GM21528 (cell line): Measurements from ENCODE around the gene DNAJC4.

ENCODE experiments used
- ATAC-seq: cut with Tn5 transposase; IDR thresholded peaks from one replicate; pipeline ENCODE4 v1.9.1; 2021; ENCODE audit warnings: mild to moderate bottlenecking, moderate library complexity; ENCODE audit not compliant: unreplicated experiment, low FRiP score

Gene DNAJC4

DNA sequence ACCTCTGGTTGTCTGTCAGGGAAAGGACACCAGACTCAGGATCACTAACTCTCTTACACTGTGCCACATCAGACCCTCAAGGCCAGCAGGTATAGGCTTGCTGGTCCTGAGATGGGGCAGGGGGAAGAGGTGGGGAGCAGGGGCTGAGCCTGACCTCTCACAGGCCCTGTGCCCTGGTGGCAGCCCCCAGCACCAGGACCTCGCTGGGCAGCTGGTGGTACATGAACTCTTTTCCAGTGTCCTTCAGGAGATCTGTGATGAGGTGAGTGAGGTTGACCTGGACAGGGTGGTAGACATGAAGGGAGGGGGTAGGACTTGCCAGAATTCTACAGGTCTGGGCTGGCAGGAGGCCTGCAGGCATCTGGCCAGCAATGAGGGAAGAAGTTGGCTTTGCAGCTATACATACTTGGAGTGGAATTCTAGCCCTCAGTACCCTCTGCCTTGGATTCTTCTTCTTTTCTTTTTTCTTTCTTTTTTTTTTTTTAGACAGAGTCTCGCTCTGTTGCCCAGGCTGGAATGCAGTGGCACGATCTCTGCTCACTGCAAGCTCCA, 2.9 kb upstream of the DNAJC4 start:
- ATAC-seq, result no peak

DNA sequence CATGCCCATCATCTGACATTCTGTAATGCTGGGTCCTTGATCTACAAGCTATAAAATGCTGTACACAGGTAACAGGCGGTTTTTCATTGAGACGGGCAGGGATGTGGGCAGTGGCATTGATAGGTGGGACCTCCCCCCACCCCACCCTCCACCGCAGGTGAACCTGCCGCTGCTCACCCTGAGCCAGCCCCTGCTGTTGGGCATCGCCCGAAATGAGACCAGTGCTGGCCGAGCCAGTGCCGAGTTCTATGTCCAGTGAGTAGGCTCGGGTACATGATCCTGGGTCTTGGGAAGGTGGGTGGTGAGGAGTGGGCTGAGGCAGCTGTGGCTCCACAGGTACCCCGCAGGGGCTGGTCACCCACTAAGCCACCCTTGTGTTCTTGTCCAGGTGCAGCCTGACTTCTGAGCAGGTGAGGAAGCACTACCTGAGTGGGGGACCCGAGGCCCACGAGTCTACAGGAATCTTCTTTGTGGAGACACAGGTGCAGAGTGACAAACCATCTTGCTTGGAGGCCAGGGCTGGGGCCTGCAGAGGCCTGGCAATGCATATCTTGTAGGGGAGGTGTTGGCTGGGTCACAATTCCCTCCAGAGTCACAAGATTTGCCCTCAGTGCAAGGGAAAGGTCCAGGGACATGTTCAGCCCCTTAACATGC, 1.1 kb upstream of the DNAJC4 start:
- ATAC-seq, result no peak

DNA sequence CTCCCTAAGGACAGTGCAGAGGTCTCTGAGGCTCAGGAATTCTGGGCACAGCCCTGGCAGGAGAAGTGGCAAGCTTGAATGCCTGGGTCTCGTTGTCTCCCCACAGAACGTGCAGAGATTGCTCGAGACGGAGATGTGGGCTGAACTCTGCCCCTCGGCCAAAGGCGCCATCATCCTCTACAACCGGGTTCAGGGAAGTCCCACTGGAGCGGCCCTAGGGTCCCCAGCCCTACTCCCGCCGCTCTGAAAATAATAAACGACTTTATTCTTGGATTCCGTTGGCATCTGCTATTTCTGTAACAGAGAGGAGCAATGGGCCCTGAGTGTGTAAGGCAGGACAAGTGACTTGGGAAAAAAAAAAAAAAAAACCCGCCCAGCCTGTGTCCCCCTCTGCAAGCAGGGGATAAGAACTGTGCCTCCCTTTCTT, 591 bp upstream of the DNAJC4 start:
- ATAC-seq, result no peak

DNA sequence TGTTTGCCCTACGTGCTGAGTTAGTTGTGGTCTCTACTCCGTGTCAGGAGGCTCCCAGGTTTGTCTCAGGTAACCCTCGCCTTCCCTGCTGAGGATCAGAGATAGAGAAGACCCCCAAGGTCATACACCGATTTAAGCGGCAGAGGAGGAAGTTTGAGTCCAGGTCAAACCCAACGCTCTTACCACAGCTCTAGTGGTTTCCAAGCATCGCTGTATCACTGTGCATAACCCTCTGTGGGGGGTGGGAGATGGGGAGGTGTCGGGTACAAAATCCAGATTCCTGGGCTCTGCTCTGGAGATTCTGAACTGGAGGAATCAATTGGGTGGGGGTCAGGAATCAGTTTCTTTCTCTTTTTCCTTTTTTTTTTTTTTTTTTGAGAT, 627 bp downstream of the DNAJC4 start:
- ATAC-seq, result no peak

DNA sequence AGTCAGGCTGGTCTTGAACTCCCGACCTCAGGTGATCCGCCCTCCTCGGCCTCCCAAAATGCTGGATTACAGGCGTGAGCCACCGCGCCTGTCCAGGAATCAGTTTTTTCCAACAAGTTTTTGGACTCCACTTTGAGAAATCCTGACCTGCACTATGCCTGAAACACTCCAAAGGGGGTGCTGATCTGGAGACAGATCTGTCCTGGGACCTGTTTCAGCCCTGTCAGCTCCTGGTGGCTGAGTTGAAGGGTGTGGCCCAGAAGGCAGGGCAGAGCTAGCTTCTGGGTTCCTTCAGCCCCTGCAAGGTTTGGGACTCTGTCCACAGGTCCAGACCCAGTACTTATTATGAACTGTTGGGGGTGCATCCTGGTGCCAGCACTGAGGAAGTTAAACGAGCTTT, 1.2 kb downstream of the DNAJC4 start:
- no peak for ATAC-seq

DNA sequence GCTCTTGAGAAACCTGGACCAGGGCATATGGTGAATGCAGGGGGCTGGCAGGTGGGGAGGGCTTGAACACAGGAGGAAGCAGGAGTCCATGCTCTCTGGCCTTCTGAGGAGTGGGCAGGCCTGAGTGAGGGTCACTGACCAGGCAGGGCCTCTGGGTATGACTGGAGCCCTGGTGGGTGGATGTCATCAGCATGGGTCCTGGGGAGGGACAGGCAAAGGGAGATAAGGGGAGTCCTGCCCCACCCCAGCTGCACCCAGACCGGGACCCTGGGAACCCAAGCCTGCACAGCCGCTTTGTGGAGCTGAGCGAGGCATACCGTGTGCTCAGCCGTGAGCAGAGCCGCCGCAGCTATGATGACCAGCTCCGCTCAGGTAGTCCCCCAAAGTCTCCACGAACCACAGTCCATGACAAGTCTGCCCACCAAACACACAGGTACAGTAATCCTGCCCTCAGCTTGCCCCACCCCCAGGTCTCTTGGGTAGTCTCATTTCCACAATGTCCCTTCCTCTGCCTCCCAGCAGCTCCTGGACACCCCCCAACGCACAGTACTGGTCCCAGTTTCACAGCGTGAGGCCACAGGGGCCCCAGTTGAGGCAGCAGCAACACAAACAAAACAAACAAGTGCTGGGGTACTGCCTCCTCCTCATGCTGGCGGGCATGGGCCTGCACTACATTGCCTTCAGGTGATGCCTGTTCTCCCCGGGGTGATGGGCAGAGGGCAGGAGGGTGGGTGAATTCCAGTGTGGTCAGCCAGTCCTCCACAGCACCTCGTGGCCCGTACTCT, 2.0 kb downstream of the DNAJC4 start:
- ATAC-seq, result no peak

DNA sequence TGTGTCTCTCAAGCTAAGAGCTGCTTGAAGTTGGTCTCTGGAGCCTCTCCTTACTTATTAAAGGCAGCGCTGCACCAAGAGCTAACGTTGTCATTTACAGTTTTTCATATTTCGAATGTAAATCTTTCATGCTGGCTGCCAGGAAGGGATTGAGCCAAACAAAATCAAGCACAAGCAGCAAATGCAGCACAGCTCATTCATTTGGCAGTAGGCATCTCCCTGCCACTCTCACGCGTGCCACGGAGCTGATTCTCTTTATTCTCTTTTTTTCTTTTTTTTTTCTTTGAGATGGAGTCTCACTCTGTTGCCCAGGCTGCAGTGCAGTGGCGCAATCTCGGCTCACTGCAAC, 2.6 kb downstream of the DNAJC4 start:
- no peak for ATAC-seq

DNA sequence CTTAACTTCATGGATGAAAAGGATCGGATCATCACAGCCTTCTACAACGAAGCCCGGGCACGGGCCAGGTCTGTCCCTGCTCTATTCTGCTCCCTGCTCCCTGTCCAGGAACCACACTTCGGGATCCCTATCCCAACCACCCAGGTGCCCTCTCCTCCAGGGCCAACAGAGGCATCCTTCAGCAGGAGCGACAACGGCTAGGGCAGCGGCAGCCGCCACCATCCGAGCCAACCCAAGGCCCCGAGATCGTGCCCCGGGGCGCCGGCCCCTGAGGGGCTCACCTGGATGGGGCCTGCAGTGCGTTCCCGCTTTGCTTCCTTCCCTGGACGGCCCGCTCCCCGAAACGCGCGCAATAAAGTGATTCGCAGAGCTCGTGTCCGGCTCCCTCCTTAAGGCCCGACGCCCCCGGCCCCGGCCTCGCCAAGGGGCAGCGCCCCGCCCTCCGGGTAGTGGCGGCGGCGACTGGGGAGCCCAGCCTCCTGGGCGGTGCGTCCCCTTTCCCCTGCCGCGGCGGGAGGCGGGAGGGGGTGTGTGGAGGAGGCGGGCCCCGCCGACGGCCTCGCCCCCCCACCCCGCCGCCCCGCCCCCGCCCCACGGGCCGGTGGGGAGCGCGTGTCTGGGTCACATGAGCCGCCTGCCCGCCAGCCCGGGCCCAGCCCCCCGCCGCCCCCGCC, 3.7 kb downstream of the DNAJC4 start, which contains the start of gene VEGFB:
Gene VEGFB, plus strand, starts transcription at position 672 of the 674 bp plus-strand sequence. CDS start 250 bp downstream, outside the sequence.
- ATAC-seq, result no peak

DNA sequence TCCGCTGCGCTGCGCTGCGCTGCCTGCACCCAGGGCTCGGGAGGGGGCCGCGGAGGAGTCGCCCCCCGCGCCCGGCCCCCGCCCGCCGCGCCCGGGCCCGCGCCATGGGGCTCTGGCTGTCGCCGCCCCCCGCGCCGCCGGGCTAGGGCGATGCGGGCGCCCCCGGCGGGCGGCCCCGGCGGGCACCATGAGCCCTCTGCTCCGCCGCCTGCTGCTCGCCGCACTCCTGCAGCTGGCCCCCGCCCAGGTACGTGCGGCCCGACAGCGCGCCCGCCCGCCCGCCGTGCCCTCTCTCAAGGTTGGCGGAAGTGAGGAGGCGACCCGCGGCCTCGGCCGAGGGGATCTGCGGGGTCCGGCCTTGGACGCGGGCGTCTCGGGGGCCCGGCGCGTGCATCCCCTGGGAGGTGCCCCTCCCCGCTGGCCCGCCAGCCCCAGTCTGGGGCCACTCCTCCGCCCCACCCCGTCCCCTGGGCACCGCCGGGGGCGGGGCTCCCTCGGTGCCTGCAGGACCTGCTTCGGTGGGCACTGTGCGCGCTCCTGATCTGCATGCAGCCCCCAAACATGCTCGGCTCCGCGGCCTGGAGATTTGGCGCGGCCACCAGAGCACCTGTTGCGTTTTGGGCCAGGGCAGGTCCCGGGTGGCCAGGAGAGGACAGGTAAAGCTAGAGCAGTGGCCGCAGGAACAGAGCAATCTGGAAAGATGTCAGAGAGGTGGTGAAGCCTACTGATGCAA, 4.5 kb downstream of the DNAJC4 start:
- ATAC-seq, result no peak

DNA sequence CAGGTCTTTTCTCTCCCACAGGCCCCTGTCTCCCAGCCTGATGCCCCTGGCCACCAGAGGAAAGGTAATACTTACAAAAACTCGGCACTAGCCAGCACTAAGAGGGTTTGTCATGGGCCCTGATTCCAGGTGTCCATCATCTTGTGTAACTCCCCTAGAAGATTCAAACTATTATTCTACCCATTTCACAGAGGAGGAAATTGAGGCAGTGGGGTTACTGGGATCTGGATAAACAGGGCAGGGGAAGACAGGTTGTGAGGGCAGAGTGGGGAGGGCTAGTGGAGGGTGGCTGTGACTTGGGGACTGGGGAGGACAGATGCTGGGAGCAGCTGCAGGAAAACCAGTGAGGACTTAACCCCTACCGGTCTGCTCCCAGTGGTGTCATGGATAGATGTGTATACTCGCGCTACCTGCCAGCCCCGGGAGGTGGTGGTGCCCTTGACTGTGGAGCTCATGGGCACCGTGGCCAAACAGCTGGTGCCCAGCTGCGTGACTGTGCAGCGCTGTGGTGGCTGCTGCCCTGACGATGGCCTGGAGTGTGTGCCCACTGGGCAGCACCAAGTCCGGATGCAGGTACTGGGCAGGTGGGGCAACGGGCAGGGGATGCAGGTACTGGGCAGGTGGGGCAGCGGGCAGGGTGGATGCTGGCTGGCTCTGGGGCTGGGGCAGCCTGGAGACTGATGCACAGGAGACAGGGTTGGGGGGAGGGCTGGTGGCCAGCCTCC, 5.3 kb downstream of the DNAJC4 start:
- ATAC-seq, result no peak

DNA sequence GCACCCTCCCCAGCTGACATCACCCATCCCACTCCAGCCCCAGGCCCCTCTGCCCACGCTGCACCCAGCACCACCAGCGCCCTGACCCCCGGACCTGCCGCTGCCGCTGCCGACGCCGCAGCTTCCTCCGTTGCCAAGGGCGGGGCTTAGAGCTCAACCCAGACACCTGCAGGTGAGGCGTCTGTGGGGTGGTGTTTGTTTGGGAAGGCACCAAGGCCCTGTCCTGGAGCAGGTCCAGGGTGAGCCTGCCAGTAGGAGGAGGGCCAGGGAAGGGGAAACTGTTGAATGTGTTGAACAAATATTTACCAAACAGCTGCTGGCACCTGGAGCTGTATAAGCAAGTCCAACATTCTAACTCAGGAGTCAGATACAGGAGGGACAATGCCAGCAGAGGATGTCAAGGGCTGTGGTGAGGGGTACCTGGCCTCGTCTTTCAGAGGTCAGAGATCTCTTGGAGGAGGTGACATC, 7.2 kb downstream of the DNAJC4 start:
- no peak for ATAC-seq

DNA sequence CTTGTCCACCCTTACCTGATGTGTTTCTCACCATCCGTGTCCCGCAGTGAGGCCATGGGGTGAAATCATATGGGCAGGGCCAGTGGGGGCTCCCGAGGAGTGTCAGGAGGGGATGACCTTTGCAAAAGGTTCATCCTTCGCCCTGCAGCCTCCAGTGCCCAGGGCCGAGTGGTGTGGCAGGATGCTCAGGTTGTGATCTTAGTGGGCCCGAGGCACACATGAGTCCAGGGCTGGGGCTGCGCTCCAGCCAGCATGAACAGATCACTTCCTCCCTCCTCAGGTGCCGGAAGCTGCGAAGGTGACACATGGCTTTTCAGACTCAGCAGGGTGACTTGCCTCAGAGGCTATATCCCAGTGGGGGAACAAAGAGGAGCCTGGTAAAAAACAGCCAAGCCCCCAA, 7.7 kb downstream of the DNAJC4 start:
- ATAC-seq, result no peak

DNA sequence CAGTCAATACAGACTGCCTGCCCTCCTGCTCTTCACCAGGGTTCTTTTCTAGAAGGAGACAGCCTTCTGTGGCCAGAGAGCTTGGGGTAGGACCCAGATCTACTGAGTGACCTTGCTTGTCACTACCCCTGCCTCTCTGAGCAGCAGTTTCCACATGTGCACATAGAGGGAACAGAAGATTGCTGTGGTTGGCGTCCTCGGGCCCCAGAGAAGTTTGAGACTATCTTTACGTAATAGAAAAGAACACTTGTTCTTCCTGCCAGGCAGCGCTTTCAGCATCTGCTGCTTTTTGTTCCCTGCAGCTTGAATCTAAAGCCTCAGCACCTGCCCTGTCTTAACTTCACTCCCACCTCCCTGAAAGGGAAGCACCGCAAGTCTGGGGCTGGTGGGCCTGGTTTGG, 8.7 kb downstream of the DNAJC4 start:
- no peak for ATAC-seq

DNA sequence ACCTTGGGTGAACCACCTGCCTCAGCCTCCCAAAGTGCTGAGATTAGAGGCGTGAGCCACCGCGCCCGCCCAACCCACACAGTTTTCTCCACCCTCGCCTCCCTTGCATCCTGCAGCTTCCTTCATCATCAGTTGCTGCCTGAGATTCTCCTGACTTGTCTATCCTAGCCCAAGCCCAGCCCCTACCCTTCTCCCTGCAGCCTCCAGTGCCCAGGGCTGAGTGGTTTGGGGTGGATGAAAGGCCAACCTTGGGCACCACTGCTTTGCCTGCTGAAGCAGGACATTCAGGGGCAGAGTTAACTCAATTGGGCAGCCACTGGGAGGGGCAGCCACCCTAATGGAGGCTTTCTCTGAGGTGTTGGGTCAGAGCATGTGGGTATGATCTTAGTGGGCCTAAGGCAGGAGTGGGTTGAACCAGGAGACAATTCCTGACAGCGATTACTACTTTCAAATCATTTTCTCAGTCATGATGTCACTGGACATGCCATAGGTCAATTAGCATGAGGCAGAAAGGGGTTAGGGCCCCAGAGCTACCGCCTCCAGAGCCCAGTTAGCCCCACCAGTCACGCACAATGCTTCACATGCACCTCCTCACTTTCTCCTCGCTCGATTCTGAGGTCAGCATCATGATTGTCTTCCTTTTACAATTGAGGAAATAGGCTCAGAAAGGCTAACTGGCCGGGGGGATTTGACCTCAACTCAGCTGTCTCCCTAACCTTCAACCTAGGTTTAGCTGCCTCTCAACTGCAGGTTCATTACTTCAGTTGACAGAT, 9.5 kb downstream of the DNAJC4 start:
- no peak for ATAC-seq

DNA sequence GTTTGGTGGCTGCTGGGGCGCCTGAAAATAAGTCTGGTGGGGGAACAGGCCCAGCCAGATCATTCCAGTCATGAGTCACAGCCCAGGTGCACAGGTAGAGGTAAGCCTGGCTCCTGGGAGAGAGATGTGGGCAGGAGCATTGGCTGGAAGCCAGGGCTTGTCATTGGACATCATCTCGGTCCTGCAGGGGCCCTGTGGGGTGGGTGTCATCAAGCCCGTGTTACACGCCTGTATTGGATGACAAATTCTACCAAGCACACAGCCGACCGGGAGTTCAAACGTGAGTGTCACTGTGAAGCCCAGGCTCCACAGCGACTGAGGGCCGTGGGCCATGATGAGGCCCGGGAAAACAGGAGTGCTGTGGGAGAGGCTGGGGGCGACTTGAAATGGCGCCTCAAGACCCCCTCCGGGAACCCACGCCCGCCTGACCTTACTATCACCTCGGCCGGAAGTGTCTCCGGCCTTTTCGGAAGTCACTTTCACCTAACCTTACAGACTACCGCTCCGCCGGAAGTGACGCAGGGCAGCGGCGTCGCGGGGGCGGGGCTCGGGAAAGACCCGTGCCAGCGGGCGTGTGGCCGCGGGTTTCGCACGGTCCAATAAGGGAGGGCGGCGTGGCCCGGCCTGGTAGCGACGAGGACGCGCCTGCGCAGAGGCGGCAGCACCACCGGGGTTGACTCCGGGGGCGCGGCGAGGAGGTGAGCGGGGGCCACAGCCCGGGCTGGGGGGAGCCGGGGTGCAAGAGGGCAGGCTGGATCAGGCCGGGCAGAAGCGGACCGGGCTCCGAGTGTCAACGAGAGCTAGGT, 10.3 kb downstream of the DNAJC4 start, which contains the start of gene FKBP2:
Gene FKBP2, plus strand, starts transcription at position 661 of the 806 bp plus-strand sequence. CDS start 1,293 bp downstream, outside the sequence.
- peak; percentile 49 for ATAC-seq

DNA sequence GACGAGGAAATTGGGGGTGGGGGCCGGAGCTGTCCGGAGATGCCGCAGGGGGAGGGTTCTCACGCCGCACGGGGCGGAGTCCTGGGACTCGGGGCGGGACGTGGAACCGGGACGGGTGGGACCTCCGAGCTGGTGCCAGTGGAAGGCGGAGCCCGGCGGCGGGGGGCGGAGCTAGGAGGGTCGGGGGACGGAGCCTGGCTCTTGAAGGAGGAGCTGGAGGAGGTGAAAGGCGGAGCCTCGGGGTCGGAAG, 10.8 kb downstream of the DNAJC4 start:
- peak; percentile 66 for ATAC-seq

DNA sequence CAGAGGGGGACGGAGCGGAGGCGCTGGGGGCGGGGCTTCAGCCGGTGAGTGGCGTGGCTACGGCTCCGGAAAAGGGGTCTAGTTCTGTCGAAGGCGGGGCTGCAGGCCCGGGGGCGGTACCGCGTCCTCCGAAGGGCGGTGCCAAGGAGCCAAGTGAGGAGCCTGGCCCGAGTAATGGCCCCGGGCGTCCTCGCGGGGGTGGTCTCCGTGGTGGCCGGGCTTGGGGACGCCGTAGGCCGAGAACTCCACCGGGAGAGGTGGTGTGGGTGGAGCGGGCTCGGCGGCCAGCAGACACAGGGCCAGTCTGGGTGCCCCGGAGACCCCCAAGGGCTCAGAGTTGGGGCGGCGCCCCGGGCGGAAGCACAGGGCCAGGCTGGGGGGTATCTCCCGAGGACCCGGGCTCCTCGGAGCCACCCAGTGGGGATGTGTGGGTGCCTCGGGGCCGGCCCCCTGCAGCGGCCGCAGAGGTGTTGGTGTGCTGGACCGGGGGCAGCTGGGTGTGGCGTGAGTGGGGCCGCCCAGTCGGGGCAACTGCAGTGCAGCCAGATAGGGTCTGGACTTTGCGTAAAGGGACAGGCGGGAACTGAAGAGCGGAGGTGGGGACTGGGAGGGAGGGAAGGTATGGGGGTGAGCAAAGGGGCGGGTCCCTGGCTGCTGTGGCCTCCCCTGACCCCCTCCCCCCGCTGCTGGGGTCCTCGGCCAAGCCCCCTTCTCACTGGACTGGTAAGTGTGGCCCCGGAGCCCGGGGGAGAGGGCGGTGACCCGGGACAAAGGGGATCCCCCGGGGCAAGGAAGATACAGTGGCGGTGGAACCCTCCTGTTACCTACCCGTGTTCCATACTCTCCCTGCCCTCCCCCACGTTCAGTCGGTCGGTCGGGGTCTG, 11.4 kb downstream of the DNAJC4 start:
- ATAC-seq, result peak; percentile 61
